Naive B cell (primary cell): ENCODE data around the gene PLA2R1. TPM values are rescaled to one million over a fixed set of nuclear protein-coding genes. Genes with fewer than 3 reads are reported as not detected.

Experiments used
- ATAC-seq, 2 donors: fragments of 150-1000 bp; cut with Tn5 transposase; 2 replicates each; pipeline ENCODE4 v1.10.0; 2021; ENCODE audit warnings: low read depth in 2 of 2, mild to moderate bottlenecking in 2 of 2, moderate library complexity in 2 of 2
- DNase-seq: peaks from one replicate; pipeline ENCODE4 v3.0.0; 2022
- H3K27ac Mint-ChIP-seq, 6 donors: one replicate each; pipeline ENCODE4 v1.8.0; 2020 to 2022; ENCODE audit warnings: mild to moderate bottlenecking in 6 of 6, mixed read lengths in 6 of 6, moderate library complexity in 5 of 6, inconsistent platforms in 2 of 6
- H3K27me3 Mint-ChIP-seq, 3 donors: one replicate each; pipeline ENCODE4 v1.8.0; 2021 to 2022; ENCODE audit warnings: mixed read lengths in 3 of 3, mild to moderate bottlenecking in 1 of 3
- H3K36me3 Mint-ChIP-seq, 2 donors: one replicate each; pipeline ENCODE4 v1.8.0; 2020 to 2022; ENCODE audit warnings: mixed read lengths in 2 of 2, inconsistent platforms in 1 of 2, mild to moderate bottlenecking in 1 of 2
- H3K4me1 Mint-ChIP-seq, 3 donors: one replicate each; pipeline ENCODE4 v1.8.0; 2020 to 2022; ENCODE audit warnings: mixed read lengths in 3 of 3, inconsistent platforms in 1 of 3, mild to moderate bottlenecking in 1 of 3, moderate library complexity in 1 of 3
- H3K4me3 Mint-ChIP-seq, 8 donors: one replicate each; pipeline ENCODE4 v1.8.0; 2020 to 2022; ENCODE audit warnings: mild to moderate bottlenecking in 8 of 8, mixed read lengths in 8 of 8, moderate library complexity in 8 of 8, inconsistent platforms in 2 of 8
- H3K9me3 Mint-ChIP-seq, 7 donors: one replicate each; pipeline ENCODE4 v1.8.0; 2020 to 2022; ENCODE audit warnings: mixed read lengths in 7 of 7, mild to moderate bottlenecking in 5 of 7, inconsistent platforms in 2 of 7, moderate library complexity in 1 of 7
- polyA plus RNA-seq, 6 donors: library from polyadenylated mRNA; unstranded; fragments of 300-500 nt; fragmentation: Illumina TruSeq; gene quantifications; one replicate each; pipeline ENCODE4 v1.2.3, GENCODE V29; 2021; ENCODE audit warnings: low read depth in 6 of 6

Gene PLA2R1
- polyA plus RNA-seq, 6 donors from 2014 or later = 0.01 TPM; not detected in 5

- H3K4me1 Mint-ChIP-seq = peaks cover 40 to 68% (median 50%) of the 10 kb centered on the region in 3 donors
- H3K36me3 Mint-ChIP-seq = peaks cover 10 to 15% of the 10 kb centered on the region in 2 donors
- DNase-seq = no peak
- peak overlapping the region; percentile 3 to 94 (median 68) for H3K27ac Mint-ChIP-seq
- ATAC-seq = peak; percentile 78 to 82
- no peaks in the 10 kb centered on the region for H3K27me3 Mint-ChIP-seq
- H3K9me3 Mint-ChIP-seq = no peaks in the 10 kb centered on the region
- no peak overlapping the region for H3K4me3 Mint-ChIP-seq
Observed at GRCh38 chr2:159895258-159896065, 167.0 kb downstream of the PLA2R1 start.

- no peak for ATAC-seq
Observed at GRCh38 chr2:159894145-159894838, 168.1 kb downstream of the PLA2R1 start.

GRCh38 chr2:159892990-159893810 is 169.2 kb downstream of the PLA2R1 start:
- H3K4me1 Mint-ChIP-seq = peaks cover 47 to 59% (median 57%) of the 10 kb centered on the region in 3 donors
- H3K27me3 Mint-ChIP-seq = no peaks in the 10 kb centered on the region
- no peaks in the 10 kb centered on the region for H3K9me3 Mint-ChIP-seq
- no peak for DNase-seq
- peak overlapping the region in 5 of 6 donors; percentile 21 to 85 (median 69) for H3K27ac Mint-ChIP-seq
- H3K4me3 Mint-ChIP-seq = peak overlapping the region in 1 of 8 donors; percentile 1
- ATAC-seq = no peak
- peaks cover 18 to 21% of the 10 kb centered on the region in 2 donors for H3K36me3 Mint-ChIP-seq

More at GRCh38 chr2:159894145-159894838, 168.1 kb downstream of the PLA2R1 start:
- Mint-ChIP-seq H3K9me3 (no peaks in the 10 kb centered on the region), H3K27me3 (no peaks in the 10 kb centered on the region), H3K4me3 (no peak overlapping the region), H3K4me1 (peaks cover 48 to 68% (median 60%) of the 10 kb centered on the region in 3 donors), H3K27ac (peak overlapping the region in 5 of 6 donors; percentile 56 to 93 (median 74)), H3K36me3 (peaks cover 18 to 22% of the 10 kb centered on the region in 2 donors)
- no peak for DNase-seq

GRCh38 chr2:159891917-159892730 is 170.3 kb downstream of the PLA2R1 start:
- H3K4me1 Mint-ChIP-seq = peaks cover 40 to 52% (median 50%) of the 10 kb centered on the region in 3 donors
- H3K4me3 Mint-ChIP-seq = no peak overlapping the region
- no peak for DNase-seq
- H3K27ac Mint-ChIP-seq = peak overlapping the region in 4 of 6 donors; percentile 24 to 73 (median 70)
- ATAC-seq = no peak
- no peaks in the 10 kb centered on the region for H3K9me3 Mint-ChIP-seq
- H3K27me3 Mint-ChIP-seq = no peaks in the 10 kb centered on the region
- peaks cover 18 to 25% of the 10 kb centered on the region in 2 donors for H3K36me3 Mint-ChIP-seq

GRCh38 chr2:159891267-159891588 is 171.2 kb downstream of the PLA2R1 start:
- peaks cover 18 to 25% of the 10 kb centered on the region in 2 donors for H3K36me3 Mint-ChIP-seq

GRCh38 chr2:159890551-159891266 is 171.7 kb downstream of the PLA2R1 start:
- H3K27me3 Mint-ChIP-seq = no peaks in the 10 kb centered on the region
- H3K4me1 Mint-ChIP-seq = peaks cover 33 to 50% (median 40%) of the 10 kb centered on the region in 3 donors
- H3K36me3 Mint-ChIP-seq = peaks cover 18 to 25% of the 10 kb centered on the region in 2 donors
- peak overlapping the region in 4 of 6 donors; percentile 15 to 84 (median 64) for H3K27ac Mint-ChIP-seq
- DNase-seq = no peak
- H3K4me3 Mint-ChIP-seq = no peak overlapping the region
- H3K9me3 Mint-ChIP-seq = no peaks in the 10 kb centered on the region
- ATAC-seq = peak; percentile 74 to 79

More at GRCh38 chr2:159891267-159891588, 171.2 kb downstream of the PLA2R1 start:
- Mint-ChIP-seq H3K27ac (peak overlapping the region in 3 of 6 donors; percentile 47 to 73 (median 66)), H3K4me1 (peaks cover 35 to 52% (median 43%) of the 10 kb centered on the region in 3 donors), H3K27me3 (no peaks in the 10 kb centered on the region), H3K9me3 (no peaks in the 10 kb centered on the region), H3K4me3 (no peak overlapping the region)
- DNase-seq (no peak), ATAC-seq (no peak)

GRCh38 chr2:159882130-159882745 is 180.2 kb downstream of the PLA2R1 start:
- Mint-ChIP-seq H3K27ac (no peak overlapping the region), H3K9me3 (no peaks in the 10 kb centered on the region), H3K36me3 (peaks cover 22 to 32% of the 10 kb centered on the region in 2 donors), H3K4me1 (peaks cover 4 to 13% (median 12%) of the 10 kb centered on the region in 3 donors), H3K4me3 (no peak overlapping the region), H3K27me3 (no peaks in the 10 kb centered on the region)
- DNase-seq (no peak), ATAC-seq (no peak)

Other genes starting within 250 kb of the PLA2R1 start
- gene LY75, start 157.9 kb downstream of the PLA2R1 start, polyA plus RNA-seq = 10 to 100 TPM; 37.2 to 61.2 (median 50.4) TPM
- gene ITGB6, start 137.7 kb upstream of the PLA2R1 start, polyA plus RNA-seq = not detected